Ishikawa (cell line): ENCODE results near the gene KRT1.

Experiments
- CEBPB ChIP-seq: IDR thresholded peaks from 2 replicates; pipeline ENCODE4 v1.6.1; 2012
- CREB1 ChIP-seq: IDR thresholded peaks from 2 replicates; pipeline ENCODE4 v1.6.1; 2012; ENCODE audit warnings: low read depth
- EGR1 ChIP-seq: IDR thresholded peaks from 2 replicates; pipeline ENCODE4 v1.6.1; 2012
- EP300 ChIP-seq: IDR thresholded peaks from 2 replicates; pipeline ENCODE4 v1.6.1; 2012; ENCODE audit warnings: borderline replicate concordance
- FOXM1 ChIP-seq: IDR thresholded peaks from 2 replicates; pipeline ENCODE4 v1.6.1; 2012; ENCODE audit warnings: low read depth, borderline replicate concordance
- NFIC ChIP-seq: IDR thresholded peaks from 2 replicates; pipeline ENCODE4 v1.6.1; 2012
- RAD21 ChIP-seq: IDR thresholded peaks from 2 replicates; pipeline ENCODE4 v1.6.1; 2012; ENCODE audit warnings: low read depth
- REST ChIP-seq: IDR thresholded peaks from 2 replicates; pipeline ENCODE4 v1.6.1; 2012; ENCODE audit warnings: low read depth, mild to moderate bottlenecking
- TAF1 ChIP-seq: IDR thresholded peaks from 2 replicates; pipeline ENCODE4 v1.6.1; 2012; ENCODE audit warnings: low read depth, mild to moderate bottlenecking
- TCF12 ChIP-seq: IDR thresholded peaks from 2 replicates; pipeline ENCODE4 v1.6.1; 2012; ENCODE audit warnings: low read depth
- TEAD4 ChIP-seq: IDR thresholded peaks from 2 replicates; pipeline ENCODE4 v1.6.1; 2012
- USF1 ChIP-seq: IDR thresholded peaks from 2 replicates; pipeline ENCODE4 v1.6.1; 2012
- YY1 ChIP-seq: IDR thresholded peaks from 2 replicates; pipeline ENCODE4 v1.6.1; 2012; ENCODE audit warnings: low read depth
- ZBTB7A ChIP-seq: IDR thresholded peaks from 2 replicates; pipeline ENCODE4 v1.6.1; 2012; ENCODE audit warnings: low read depth
- TF ChIP-seq, protein P1 (sequence below): IDR thresholded peaks from 2 replicates; pipeline ENCODE4 v1.6.1; 2012

Gene KRT1

DNA sequence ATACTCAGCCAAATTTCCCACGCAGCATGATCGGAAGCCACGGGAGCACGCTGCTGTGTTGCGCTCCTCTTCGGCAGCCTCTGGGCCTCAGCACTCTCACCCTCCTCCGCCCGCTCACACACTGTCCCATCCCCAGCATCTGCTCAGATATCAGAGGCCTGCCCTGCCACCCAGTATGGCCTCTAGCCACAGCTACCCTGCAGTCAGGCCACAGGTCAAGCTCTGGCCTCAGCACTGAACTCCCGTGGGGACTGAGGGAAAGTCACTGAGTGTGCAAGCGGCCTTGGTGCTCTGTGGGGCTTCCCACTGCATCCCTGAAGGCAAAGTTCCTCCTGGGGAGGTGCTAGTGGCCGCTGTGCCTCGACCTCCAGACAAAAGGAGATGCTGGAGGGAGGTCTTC, 21.1 kb upstream of the KRT1 start:
- TF ChIP-seq REST: no peak
- TF ChIP-seq EGR1: no peak

- TF ChIP-seq TCF12 (no peak), FOXM1 (no peak), REST (no peak), TAF1 (no peak), CREB1 (no peak), ZBTB7A (no peak), EP300 (no peak), YY1 (no peak), EGR1 (no peak)
Observed at GRCh38 chr12:52699960-52700359, 19.8 kb upstream of the KRT1 start.

DNA sequence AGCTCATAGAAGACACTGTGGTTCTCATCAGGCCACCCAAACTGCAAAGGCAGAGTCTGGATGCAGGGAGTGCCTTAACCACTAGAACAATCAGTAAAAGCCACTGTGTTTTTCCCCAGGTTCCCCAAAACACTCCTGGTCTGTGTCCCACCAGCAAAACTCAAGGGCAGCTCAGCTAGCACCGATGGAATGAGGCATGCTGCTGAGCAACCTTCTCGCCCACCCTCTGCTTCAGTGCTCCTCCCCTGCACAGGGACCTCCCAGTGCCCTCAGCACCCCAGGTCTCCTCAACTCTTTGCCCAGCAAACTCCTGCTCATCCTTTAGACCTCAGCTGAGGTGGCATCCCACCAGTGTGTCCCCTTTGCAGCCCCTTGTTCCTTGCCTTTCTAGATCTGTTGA, 19.2 kb upstream of the KRT1 start:
- TF ChIP-seq EGR1 (no peak), FOXM1 (no peak), RAD21 (no peak), TEAD4 (no peak), USF1 (no peak), ZBTB7A (no peak), YY1 (no peak)
- TF ChIP-seq, protein P1, sequence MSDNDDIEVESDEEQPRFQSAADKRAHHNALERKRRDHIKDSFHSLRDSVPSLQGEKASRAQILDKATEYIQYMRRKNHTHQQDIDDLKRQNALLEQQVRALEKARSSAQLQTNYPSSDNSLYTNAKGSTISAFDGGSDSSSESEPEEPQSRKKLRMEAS: no peak

GRCh38 chr12:52698651-52699340, 18.6 kb upstream of the KRT1 start:
- TF ChIP-seq EGR1 (no peak), NFIC (no peak), ZBTB7A (no peak), USF1 (no peak), CEBPB (no peak), RAD21 (no peak), FOXM1 (no peak), YY1 (no peak), CREB1 (no peak), REST (no peak), EP300 (no peak)
- TF ChIP-seq, protein P1: no peak

GRCh38 chr12:52697058-52697582, 16.9 kb upstream of the KRT1 start:
- no peak for TF ChIP-seq EP300
- TF ChIP-seq TCF12: no peak
- no peak for TF ChIP-seq USF1
- no peak for TF ChIP-seq FOXM1
- no peak for TF ChIP-seq CEBPB
- no peak for TF ChIP-seq ZBTB7A
- no peak for TF ChIP-seq CREB1
- TF ChIP-seq NFIC: no peak
- TF ChIP-seq REST: no peak
